GM19351 (cell line): ENCODE data around the gene GALK1.
"Not testable (repeated sequence)": the region's sequence is repeated elsewhere in the genome, so short reads cannot be mapped to it uniquely, and the experiment has no call there.

Source experiments
- ATAC-seq: cut with Tn5 transposase; IDR thresholded peaks from one replicate; pipeline ENCODE4 v1.9.1; 2021; ENCODE audit warnings: mild to moderate bottlenecking, moderate library complexity; ENCODE audit not compliant: unreplicated experiment

GALK1 gene

DNA sequence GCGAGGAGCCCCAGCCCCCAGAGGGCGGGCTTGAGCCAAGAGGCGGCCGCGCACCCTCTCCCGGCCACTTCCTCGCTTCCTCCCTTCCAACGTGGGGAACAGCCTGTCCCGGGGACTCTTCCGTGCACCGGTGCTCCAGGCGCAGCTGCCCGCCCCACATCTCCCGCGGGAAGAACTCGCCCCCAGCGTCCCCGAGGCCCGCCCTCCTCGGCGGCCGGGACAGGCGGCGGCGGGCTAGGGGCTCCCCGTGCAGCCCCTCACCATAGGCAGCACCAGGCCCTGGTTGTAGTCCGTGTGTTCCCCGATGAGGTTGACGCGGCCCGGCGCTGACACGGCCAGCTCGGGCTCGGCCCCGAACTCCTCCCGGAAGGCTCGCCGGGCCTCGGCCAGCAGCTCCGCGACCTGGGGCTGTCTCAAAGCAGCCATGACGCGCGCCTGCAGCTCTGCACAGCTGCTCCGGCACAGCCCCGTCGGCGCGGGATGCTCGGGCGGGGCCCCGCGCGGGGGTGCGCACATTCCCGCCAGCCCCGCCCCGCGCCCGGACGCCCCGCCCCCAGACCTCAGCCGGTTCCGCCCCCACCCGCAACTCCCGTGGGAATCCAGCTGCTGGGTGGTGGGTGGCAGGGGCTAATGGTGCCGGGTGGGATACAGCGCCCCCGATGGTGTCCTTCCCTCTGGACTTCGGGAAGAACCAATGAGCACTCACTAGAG is at the start of gene GALK1:
TSS of gene GALK1 (minus strand) at position 482 of the 711 bp plus-strand sequence. CDS start at position 426, 56 bp downstream.
- ATAC-seq = peak; percentile 82

DNA sequence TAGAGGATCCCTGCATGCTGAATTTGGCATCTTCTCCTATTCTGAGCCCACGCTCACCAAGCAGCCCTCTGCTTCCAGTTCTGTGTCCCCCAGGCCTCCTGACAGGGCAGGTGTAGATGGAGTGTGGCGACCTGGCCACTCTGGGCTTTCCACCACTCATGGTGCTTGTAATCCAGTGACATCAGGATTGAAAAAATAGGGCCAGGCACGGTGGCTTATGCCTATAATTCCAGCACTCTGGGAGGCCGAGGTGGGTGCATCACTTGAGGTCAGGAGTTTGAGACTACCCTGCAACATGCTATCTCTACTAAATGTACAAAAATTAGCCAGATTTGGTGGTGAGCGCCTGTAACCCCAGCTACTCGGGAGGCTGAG is 49.0 kb upstream of the GALK1 start:
- no peak for ATAC-seq

DNA sequence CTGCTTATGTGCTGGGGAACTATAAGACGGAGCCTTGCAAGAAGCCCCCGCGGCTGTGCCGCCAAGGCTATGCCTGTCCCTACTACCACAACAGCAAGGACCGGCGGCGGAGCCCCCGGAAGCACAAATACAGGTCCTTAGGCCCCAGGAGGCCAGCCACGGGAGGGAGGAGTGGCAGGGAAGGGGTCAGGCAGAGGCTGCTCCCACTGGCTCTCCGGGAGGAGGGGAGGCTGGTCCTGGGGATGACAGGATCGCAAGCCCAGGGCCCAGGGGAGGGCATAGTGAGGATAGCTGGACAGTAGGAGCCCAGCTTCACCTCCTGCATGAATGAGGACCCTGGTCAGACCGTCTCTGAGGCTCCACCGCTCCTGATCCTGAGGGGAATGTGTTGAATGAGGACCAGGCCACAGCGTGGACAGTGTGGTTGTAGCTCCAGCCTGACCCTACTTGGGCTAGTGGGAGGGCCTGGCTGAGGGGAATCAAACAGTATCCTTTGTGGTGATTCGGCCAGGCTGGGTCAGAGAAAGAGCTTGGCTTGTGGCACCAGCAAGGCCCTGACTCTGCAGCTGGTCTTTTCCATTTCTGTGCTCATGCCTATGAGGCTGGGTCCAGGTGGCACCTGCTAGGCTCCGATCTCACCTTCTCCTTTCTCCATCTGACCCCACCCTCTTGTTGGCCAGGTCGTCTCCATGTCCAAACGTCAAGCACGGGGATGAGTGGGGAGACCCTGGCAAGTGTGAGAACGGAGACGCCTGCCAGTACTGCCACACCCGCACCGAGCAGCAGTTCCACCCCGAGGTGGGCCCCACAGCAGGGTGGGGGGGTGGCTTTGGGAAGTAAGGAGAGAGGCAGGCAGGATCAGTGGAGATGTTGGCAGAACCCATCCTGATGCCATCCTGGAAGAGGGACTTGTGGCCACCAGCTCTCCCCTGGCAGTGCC is 48.4 kb upstream of the GALK1 start:
- no peak for ATAC-seq

DNA sequence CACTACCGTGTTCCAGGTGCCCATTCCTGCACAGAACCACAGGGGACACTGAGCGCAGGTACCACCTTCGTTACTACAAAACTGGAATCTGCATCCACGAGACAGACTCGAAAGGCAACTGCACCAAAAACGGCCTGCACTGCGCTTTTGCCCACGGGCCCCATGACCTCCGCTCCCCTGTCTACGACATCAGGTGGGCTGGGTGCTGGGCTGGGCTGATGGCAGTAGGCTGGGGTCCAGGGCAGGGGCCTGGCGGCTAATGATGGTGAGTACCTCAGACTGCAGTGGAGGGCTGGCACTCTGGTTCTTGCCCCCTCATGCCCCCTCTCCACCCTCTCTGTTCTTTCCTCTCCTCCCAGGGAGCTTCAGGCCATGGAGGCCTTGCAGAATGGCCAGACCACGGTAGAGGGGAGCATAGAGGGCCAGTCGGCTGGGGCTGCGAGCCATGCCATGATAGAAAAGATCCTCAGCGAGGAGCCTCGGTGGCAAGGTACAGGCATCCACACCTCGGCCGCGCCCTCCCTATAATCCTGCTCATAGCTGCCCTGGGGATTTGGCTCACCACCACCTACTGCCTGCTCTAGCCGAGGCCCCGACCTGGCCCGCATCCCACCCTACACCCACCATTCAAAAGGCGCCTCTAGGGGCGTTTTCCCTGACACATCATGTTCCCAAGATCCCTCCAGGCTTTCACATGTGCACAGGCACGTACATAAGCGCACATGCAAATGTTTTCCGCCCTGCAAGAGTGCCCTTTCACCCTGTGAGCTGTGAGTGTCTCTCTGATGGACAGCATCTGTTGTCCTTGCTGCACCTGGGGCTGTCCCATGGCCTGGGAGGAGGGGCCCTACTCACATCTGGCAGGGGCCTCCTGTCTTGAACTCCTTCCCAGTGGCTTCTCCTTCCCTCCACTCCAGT is 47.4 kb upstream of the GALK1 start:
- ATAC-seq = no peak

DNA sequence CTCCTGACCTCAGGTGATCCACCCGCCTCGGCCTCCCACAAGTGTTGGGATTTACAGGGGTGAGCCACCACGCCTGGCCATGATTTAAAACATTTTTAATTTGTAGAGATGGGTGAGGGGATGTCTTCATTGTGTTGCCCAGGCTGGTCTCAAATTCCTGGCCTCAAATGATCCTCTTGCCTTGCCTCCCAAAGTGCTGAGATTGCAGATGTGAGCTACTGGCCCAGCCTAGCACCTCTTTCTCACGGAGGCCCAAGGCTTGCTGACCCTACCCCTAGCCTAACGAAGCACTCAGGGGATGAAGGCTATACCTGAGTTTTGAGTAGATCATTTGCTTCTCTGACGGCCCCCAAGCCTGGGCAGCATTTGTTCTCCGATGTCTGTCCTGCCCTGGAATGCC is 46.2 kb upstream of the GALK1 start:
- ATAC-seq = no peak

DNA sequence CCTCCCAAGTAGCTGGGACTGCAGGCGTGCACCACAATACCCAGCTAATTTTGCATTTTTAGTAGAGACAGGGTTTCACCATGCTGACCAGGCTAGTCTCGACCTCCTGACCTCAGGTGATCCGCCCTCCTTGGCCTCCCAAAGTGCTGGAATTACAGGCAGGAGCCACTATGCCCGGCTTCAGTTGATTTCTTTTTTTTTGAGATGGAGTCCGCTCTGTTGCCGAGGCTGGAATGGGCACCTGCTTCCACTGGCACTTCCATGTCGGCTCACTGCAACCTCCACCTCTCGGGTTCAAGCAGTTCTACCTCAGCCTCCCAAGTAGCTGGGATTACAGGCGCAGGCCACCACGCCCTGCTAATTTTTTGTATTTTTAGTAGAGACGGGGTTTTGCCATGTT is 45.8 kb upstream of the GALK1 start:
- not testable (repeated sequence) for ATAC-seq

DNA sequence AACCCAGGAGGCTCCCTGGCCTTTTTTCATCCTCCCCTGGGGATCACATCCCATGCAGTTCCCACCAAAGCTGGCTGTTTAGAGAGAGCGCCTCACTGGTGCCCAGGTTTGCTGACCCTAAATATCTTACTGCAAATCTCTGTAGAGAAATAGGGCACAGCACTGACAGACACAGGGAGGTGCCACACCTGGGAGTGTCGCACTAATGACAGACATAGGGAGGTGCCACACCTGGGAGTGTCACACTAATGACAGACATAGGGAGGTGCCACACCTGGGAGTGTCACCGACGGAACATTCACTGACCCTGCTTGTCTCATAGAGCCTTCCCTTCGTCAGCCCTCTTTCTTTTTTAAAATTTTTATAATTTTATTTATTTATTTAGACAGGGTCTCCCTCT is 45.2 kb upstream of the GALK1 start:
- ATAC-seq = no peak

DNA sequence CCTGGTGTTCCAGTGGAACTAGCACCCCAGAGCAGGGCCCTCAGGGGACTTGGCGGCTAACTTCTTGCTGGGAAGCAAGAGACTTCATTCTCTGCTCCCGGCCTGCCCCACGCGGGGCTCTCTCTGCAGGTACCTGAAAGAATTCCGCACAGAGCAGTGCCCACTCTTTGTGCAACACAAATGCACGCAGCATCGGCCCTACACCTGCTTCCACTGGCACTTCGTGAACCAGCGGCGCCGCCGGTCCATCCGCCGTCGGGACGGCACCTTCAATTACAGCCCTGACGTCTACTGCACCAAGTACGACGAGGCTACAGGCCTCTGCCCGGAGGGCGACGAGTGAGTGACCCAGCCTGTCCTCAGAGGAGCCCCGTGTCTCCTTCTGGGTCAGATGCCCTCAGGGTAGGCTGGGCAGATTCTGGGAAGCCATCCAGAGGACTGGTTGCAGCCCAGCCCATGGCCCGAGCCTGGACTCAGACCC is 44.7 kb upstream of the GALK1 start:
- ATAC-seq = no peak

DNA sequence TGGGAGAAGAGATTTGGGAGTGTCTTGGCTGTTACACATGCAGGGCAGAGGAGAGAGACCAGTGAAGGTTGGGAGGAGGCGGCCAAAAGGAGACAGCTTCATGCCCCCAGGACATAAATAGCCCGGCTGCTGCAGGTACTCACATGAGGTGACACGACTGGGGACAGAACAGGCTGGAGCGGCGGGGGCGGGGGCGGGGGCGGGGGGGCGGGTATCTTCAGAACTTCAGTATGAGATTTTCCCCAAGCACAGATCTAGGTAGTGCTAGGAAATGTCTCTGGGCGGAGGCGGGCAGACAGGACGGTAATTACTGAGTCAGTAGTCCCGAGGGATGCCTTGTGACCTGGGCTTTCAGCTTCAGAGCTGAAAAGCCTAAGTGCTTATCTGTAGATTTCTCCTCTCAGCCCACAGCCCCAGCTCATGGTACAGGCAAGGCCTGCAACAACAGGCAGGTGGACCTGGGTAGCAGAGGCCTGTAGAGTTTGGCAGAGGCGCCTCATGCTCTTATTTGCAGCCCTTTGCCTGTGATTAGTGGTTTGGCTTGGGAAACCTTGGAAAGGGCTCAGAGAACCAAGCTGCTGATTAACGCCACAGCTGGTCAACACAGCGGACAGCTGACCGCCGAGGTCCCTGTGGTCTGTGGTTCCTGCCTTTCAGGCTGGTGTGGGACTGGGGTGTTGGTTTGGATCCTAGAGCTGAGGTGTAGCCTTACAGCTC is 44.1 kb upstream of the GALK1 start:
- ATAC-seq = no peak

DNA sequence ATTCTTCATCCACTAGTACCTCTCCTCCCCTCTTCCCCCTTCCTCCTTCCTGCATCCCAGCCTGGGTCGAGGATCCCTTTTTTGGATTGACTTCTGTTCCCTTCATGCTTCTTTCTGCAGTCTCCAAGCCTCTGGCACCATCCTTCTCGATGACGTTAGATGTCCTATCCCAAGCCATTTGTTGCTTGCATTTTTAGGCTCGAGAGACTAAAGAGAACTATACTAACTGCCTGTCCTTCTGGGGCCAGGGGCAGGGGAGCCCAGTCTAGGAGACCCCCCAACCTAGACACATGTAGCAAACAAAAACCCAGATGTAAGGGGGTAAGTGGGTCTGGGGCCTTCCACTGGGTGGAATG is 43.5 kb upstream of the GALK1 start:
- no peak for ATAC-seq

DNA sequence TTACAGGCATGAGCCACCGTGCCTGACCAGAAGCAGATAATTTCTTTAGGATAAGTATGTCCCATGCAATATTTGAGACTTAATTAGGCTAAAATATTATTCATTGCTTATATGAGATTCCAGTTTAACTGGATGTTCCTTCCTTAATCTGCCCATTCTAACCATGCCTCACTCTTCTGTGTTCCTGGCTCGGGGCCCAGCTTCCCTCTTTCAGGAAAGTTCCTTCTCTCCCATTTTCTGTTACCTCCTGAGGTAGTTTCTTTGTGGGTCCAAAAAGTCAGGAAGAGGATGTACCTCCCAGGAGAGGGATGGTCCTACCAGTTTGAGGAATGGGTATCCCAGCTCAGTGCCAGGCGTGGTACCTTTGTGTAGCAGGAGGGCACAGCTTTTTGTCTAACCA is 42.9 kb upstream of the GALK1 start:
- ATAC-seq = no peak

DNA sequence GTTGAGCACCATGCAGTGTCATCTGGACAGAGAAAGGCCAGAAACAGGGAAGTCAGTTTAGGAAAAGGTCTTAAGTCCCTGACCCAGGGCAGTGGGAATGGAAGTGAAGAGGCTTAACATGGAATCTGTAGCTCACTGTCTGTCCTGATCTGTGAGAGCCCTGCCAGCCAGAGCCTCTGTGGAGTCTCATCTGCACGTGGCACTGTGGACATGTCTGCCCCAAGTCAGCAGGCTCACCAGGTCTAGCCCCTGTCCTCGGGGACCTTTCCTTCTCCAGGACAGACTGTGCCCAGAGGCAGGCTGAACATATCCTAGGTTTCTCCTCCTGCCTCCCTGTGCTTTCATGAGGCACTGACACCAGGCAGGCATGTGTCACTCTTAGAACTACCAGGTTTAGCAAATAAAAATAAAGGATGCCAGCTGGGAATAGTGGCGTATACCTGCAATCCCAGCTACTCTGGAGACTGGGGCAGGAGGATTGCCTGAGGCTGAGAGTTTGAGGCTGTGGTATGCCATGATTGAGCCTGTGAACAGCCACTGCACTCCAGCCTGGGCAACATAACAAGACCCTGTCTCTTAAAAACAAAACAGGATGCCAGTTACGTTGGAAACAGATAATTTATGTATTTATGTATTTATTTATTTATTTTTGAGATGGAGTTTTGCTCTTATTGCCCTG is 42.0 kb upstream of the GALK1 start:
- ATAC-seq = no peak

DNA sequence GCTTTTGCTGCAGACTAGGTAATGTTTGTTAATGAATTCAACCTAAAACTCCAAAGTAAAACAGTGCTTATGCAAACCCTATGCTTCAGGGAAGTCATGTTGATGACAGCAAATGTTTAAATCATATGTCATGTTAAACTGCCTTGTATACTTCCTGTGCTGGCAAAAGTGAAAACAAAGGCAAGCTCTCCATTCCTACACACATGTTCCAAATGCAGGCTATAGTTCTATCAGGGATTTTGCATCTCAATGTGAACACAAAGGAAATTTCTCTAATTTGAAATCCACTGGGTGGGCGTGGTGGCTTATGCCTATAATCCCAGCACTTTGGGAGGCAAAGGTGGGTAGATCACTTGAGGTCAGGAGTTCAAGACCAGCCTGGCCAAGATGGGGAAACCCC is 38.9 kb upstream of the GALK1 start:
- no peak for ATAC-seq

DNA sequence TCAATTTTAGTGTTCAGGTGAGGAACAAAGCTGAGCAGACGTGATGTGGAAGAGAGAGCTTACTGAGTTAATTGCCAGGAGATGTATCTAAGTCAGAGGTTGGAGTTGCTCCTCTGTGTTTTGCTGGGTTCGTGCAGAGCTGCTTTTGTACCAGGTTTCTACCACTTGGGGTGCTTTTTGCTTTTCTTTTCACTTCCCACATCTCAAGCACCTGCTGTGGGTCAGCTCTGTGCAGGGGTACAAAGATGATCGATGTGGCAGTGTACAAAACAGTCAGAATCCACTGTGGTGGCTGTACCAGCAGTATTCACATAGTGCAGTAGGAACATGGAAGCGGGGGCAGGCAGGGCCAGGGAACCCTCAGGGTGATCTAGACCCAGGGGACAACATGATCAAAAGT is 34.4 kb upstream of the GALK1 start:
- ATAC-seq = no peak

DNA sequence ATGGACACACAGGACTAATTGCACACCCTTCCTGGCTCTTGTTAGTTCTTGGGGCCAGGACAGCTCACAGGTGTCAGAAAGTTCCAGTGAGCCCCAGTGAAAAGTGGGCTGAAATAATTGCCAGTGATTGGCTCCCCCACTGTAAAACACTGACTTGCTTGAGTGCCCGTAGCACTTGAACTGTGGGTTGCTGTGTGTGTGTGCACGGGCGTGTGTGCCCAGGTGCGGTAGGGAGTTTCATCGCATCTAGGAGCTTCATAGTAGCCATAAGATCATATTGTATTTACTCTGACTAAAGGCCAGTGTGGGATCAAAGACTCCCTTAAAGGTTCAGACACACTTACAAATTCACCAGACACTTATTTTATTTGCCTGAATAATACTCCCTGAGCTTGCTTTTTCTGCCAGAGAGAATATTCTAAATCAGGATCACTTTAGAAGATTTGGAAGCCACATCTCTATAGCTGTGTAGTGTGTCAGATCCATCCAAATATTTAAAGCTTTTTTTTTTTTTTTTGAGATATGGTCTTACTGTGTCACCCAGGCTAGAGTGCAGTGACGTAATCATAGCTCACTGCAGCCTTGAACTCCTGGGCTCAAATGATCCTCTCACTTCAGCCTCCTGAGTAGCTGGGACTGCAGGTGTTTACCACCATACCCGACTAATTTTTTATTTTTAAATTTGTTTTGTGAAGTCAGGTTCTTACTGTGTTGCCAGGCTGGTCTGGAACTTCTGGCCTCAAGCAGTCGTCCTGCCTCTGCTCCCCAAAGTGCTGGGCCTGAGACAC is 31.0 kb upstream of the GALK1 start:
- no peak for ATAC-seq

DNA sequence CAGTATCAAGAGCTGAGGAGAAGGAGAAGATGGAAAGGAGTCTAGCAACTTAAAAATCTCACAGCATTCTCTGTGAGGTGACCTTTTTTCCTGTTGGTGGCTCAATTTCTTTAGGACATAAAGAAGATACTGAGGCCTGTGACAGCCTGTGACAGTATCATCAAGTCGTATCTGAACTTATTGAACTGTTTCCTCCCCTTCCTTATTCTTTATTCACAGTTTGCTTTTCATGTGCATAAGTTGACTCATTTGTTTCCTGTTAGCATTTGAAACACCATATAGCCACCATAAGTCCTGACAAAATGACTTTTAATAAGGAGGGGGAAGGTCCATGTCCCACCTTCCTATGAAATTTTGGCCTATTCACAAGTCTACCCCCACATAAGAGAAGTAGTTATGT is 28.5 kb upstream of the GALK1 start:
- no peak for ATAC-seq

DNA sequence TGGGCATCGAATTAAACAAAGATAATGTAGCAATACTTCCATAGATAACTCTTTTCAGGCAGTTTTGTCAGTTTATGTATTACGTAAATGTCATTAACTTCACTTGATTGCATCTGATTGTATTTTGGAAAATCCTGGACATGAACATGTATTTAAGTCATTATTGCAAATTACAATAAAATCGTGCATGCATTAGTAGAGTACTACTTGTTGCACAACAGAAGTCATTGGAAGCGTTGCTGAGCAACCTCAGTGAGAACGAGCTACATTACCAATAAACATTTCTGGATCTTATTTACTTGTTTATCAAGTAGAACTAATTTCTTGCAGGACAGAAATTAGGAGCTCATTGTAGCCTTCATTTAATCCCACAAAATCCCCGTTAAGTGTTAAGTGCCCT is 26.3 kb upstream of the GALK1 start:
- no peak for ATAC-seq

DNA sequence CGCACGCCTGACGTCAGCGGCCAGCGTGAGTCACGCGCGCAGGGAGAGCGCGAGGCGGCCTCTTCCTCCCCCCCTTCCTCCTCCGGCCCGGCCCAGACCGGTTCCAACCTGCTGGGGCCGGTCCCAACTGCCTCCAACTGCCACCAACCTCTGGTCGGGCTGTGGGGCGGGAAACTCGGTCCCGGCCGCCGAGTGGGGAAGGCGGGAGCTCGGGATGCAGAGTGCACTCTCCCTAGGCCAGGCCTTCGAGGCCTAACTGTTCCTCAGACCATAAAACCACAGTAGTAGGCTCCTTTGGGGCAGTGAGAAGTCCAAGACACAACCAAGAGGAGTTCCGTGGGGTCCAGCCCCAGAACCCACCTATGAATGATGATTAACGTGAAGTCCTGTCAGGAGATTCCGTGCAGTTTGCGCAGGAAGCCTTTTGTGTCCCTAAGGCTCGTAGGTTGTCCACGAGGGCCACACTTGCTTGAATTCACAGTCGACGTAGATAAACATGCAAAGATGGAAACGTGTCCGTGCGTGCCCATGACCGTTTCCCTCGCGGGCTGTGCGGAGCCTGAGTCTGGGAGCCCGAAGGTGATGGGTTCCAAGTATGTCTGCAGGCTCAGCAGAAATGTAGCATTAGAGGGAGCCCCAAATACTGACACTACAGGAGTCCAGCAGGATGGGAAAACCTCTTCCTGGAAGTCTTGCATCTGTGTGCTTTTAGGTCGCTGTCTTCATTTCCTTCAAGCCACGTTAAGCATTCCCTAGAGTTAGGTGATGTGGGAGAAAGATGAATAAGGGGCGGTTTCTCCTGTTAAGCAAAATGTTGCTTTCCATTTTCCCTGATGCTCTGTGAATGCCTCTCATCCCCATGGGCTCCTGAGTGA is 20.3 kb upstream of the GALK1 start:
- peak; percentile 53 for ATAC-seq
